Neural cell (in vitro differentiated cells): ENCODE results near the gene P2RX6.

Experiments used
- CTCF ChIP-seq: fragments of 450-650 bp; IDR thresholded peaks from 2 replicates; pipeline ENCODE4 v1.5.1; 2014; ENCODE audit warnings: antibody characterized with exemption, mild to moderate bottlenecking, moderate library complexity; ENCODE audit not compliant: poor library complexity, severe bottlenecking
- EP300 ChIP-seq: fragments of 450-650 bp; conservative IDR thresholded peaks from 2 replicates; pipeline ENCODE4 v1.6.1; 2014; ENCODE audit warnings: antibody characterized with exemption, mild to moderate bottlenecking, moderate library complexity; ENCODE audit not compliant: poor library complexity, severe bottlenecking
- EZH2 ChIP-seq: fragments of 200-600, 300-800 bp; shearing (Covaris generic), sonication (generic); IDR thresholded peaks from 2 replicates; pipeline ENCODE4 v1.6.1; 2014; ENCODE audit warnings: antibody characterized with exemption, low read length, borderline replicate concordance, mild to moderate bottlenecking; ENCODE audit not compliant: insufficient read depth, poor library complexity, severe bottlenecking
- MXI1 ChIP-seq: fragments of 450-650 bp; conservative IDR thresholded peaks from 2 replicates; pipeline ENCODE4 v1.6.1; 2014; ENCODE audit warnings: antibody characterized with exemption, mild to moderate bottlenecking; ENCODE audit not compliant: poor library complexity, severe bottlenecking
- POLR2AphosphoS5 ChIP-seq: IDR thresholded peaks from 2 replicates; pipeline ENCODE4 v1.6.1; 2012
- SMC3 ChIP-seq: fragments of 450-650 bp; conservative IDR thresholded peaks from 2 replicates; pipeline ENCODE4 v1.6.1; 2014; ENCODE audit warnings: antibody characterized with exemption, mild to moderate bottlenecking, moderate library complexity; ENCODE audit not compliant: poor library complexity
- TAF1 ChIP-seq: IDR thresholded peaks from 2 replicates; pipeline ENCODE4 v1.6.1; 2012; ENCODE audit warnings: low read depth

GRCh38 chr22:20995329-20996030 is 19.5 kb upstream of the P2RX6 start:
- TF ChIP-seq CTCF = no peak
- TF ChIP-seq EP300 = no peak
- TF ChIP-seq MXI1 = no peak
- TF ChIP-seq TAF1 = no peak
- TF ChIP-seq POLR2AphosphoS5 = no peak
- no peak for TF ChIP-seq EZH2
- TF ChIP-seq SMC3 = no peak
